ENCODE data around the gene AIM2.

GRCh38 chr1:159014003-159014571, 62.5 kb downstream of the AIM2 start:
- TF ChIP-seq ZNF274 (IDR thresholded peaks at IDR 0.05; ENCODE audit: low read depth, low read length) = no peak
- no peak for TF ChIP-seq YY1 (IDR thresholded peaks at IDR 0.05; ENCODE audit: insufficient read depth, insufficient read length)
- no peak for TF ChIP-seq SUZ12 (IDR thresholded peaks at IDR 0.05; ENCODE audit: extremely low read depth, insufficient read depth, insufficient read length)

All from NT2/D1 (cell line).